OCI-LY1 (cell line): ENCODE measurements around the gene SURF6.

Experiments used
- CTCF ChIP-seq: fragments of 200-600 bp; sonication (generic), shearing (Covaris generic); IDR thresholded peaks from 2 replicates; pipeline ENCODE4 v1.5.1; 2017; ENCODE audit warnings: mild to moderate bottlenecking, antibody characterized with exemption, low read length, moderate library complexity, mixed read lengths
- EZH2 ChIP-seq: fragments of 200-600 bp; sonication (generic), shearing (Covaris generic); IDR thresholded peaks from 2 replicates; pipeline ENCODE4 v1.8.0; 2017; ENCODE audit warnings: borderline replicate concordance, mixed run types, mild to moderate bottlenecking, antibody characterized with exemption, low read length, moderate library complexity, mixed read lengths

DNA sequence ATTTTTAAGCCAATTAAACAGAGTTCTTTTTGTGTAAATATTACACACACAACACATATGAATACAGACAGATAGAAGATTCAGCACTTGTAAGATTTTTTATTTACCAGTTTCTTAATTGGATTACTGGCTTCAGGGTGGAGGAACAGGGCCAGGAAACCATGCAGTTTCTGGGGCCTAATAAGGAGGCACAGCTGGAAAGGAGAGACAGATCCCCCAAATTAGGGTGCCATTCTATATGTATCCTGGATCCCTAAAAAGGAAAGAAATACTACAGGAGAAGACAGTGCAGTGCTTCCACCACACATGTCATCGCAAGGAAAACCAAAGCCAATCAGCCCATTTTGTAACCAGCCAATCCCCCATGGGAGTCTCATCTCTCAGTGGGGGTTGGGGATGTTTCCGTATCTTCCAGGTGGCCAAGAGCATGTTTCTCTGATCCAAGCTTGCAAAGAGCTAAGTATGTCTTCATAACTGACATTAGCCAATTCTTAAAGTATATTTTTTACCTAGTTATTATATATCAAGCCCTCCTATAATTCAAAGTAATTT, 45.2 kb downstream of the SURF6 start:
- TF ChIP-seq CTCF (no peak), EZH2 (no peak)
